NB4 (cell line): ENCODE measurements around the gene TFPI.

Experiments
- POLR2A ChIP-seq: IDR thresholded peaks from 2 replicates; pipeline ENCODE4 v1.6.1; 2011; ENCODE audit warnings: mild to moderate bottlenecking; ENCODE audit not compliant: insufficient read length; ENCODE audit errors: extremely low read depth
- TF ChIP-seq, protein P1 (sequence below): IDR thresholded peaks from one replicate; pipeline ENCODE4 v1.5.1; 2012; ENCODE audit warnings: low read depth, low read length
- TF ChIP-seq, protein P2 (sequence below): IDR thresholded peaks from 2 replicates; pipeline ENCODE4 v1.6.1; 2011; ENCODE audit warnings: low read depth, low read length

GRCh38 chr2:187546762-187547333 lies 7.4 kb downstream of the TFPI start:
- TF ChIP-seq, protein P1, sequence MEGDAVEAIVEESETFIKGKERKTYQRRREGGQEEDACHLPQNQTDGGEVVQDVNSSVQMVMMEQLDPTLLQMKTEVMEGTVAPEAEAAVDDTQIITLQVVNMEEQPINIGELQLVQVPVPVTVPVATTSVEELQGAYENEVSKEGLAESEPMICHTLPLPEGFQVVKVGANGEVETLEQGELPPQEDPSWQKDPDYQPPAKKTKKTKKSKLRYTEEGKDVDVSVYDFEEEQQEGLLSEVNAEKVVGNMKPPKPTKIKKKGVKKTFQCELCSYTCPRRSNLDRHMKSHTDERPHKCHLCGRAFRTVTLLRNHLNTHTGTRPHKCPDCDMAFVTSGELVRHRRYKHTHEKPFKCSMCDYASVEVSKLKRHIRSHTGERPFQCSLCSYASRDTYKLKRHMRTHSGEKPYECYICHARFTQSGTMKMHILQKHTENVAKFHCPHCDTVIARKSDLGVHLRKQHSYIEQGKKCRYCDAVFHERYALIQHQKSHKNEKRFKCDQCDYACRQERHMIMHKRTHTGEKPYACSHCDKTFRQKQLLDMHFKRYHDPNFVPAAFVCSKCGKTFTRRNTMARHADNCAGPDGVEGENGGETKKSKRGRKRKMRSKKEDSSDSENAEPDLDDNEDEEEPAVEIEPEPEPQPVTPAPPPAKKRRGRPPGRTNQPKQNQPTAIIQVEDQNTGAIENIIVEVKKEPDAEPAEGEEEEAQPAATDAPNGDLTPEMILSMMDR: no peak
- TF ChIP-seq POLR2A: no peak
- TF ChIP-seq, protein P2, sequence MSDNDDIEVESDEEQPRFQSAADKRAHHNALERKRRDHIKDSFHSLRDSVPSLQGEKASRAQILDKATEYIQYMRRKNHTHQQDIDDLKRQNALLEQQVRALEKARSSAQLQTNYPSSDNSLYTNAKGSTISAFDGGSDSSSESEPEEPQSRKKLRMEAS: no peak
